ENCODE data around the gene OR2G2. TPM values are rescaled to one million over a fixed set of nuclear protein-coding genes. Genes with fewer than 3 reads are reported as not detected.

Gene OR2G2
- polyA plus RNA-seq (2014; cell fraction: cytosol; rRNA removed), result not detected in 2 replicates
- polyA plus RNA-seq (2014; cell fraction: nucleus; rRNA removed), result not detected in 2 replicates

DNA sequence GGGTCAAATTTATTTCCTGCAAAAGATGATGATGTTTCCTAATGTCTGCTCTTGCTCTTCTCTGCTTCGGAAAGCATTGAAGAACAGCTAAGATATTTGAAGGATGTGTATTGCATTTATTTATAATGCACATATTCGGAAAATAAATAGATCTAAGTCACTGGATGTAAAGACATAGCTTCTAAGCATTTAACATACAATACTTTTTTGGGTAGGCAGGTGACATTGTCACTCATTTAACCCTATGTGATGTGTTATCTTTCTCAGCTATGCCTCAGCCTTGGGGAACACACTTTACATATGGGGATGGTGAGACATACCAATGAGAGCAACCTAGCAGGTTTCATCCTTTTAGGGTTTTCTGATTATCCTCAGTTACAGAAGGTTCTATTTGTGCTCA lies at the start of gene OR2G2:
TSS of gene OR2G2 (plus strand) at position 301 of the 400 bp plus-strand sequence. CDS start at position 301, 0 bp downstream.
- DNase-seq (ENCODE audit: low spot score), result no peak

- DNase-seq (ENCODE audit: low spot score), result no peak
Measured at GRCh38 chr1:247538561-247538960, 49.6 kb upstream of the OR2G2 start.

GRCh38 chr1:247539215-247539614 lies 48.9 kb upstream of the OR2G2 start:
- no peak for DNase-seq (ENCODE audit: low spot score)

DNA sequence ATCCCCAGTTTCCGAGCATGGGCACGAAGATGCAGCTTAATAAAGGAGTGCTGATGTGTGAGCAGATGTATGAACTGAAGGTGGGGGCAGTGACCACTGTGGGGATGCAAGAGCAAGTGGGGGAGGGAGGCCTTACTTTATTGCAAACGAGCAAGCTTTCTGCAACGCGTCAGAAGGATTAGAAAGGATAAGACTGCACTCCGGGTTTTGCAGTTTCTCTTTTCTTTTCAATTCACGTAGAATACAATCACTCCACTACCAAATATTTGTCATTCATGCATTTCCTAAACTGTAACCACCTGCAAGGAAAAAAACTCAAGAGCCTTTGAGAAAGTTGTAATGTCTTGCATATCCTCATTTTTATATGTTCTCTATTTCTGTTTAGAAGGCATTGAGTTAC lies 47.6 kb upstream of the OR2G2 start:
- no peak for DNase-seq (ENCODE audit: low spot score)

DNA sequence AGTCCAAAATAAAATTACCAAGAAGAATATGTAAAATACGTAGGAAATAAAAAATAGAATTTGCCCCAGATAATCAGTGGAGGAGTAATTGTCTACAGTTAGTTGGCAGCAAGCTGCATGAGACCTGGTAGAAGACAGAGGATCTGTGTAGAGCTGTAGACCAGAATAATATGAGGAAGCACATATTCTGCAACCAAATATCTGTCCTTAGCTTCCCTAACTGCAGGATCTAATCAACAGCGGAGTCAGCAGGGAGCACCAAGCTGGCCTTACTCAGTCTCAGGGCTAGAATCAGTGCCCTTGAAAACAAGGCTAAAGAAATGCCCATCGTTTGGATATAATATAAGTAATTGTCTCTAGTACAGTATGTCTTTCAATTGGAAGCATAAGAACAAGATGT lies 45.3 kb upstream of the OR2G2 start:
- no peak for DNase-seq (ENCODE audit: low spot score)

GRCh38 chr1:247548092-247548491 lies 40.1 kb upstream of the OR2G2 start:
- no peak for DNase-seq (ENCODE audit: low spot score)

- no peak for DNase-seq (ENCODE audit: low spot score)
Measured at GRCh38 chr1:247548769-247549182, 39.4 kb upstream of the OR2G2 start, which contains the start of gene GCSAML. Gene GCSAML (plus strand): TSS chr1:247549134. CDS start chr1:247549192, 58 bp downstream.

DNA sequence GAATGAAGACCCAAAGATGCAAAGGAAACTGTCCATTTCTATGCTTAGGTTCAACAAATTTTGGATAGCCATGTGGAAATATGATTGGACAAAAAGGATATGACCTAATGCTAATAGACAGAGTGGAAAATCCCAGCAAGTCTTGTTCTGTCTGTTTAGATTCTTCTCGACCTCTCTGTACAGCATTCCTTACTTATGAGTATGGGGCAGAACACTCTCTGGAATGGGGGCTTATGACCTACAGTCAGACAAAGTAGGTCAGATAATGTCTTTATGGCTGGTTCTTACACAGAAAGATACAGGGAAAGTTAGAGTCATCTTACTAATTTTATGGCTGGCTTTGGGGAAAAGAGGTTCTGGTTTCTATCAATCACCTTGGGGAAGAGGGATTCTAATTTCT lies 36.4 kb upstream of the OR2G2 start:
- DNase-seq (ENCODE audit: low spot score), result no peak

GRCh38 chr1:247552231-247552630 lies 35.9 kb upstream of the OR2G2 start:
- no peak for DNase-seq (ENCODE audit: low spot score)

- no peak for DNase-seq (ENCODE audit: low spot score)
Measured at GRCh38 chr1:247557926-247558674, 30.1 kb upstream of the OR2G2 start.

DNA sequence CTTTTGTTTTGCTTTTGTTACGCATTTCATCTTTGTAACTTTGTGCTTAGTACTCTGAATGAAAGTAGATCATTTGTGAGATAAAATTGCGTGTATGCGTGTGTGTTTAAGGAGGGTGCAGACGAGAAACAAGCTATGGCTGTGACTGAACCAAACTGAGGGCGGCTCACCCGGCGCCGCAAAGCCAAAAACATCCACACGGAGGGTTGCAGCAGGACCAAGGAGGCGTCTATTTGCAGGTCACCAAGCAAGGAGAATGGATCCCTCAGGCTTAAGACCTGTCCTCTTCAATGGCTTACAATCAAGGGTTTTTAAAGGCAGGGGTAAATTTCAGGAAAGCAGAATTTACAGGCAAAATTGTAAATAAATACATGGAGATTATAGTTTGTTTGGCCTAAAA lies 26.4 kb upstream of the OR2G2 start:
- DNase-seq (ENCODE audit: low spot score), result no peak

GRCh38 chr1:247562198-247562597 lies 26.0 kb upstream of the OR2G2 start:
- no peak for DNase-seq (ENCODE audit: low spot score)

DNA sequence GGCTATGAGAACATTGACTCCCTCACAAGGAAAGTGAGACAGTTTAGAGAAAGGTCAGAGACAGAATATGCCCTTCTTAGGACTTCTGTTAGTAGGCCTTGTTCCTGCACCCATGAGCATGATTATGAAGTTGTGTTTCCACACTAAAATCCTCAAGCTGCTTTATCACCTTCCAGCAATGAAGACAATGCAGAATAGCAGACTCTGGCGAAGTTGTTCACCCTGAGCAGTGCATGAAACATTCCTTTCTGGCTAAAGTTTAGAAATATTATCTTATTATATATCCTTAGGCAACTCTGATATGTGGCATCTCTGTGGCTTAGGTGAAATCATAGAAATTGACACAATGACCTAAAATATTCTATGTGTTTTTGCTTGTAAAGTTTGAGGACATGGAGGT lies 13.9 kb upstream of the OR2G2 start:
- no peak for DNase-seq (ENCODE audit: low spot score)

DNA sequence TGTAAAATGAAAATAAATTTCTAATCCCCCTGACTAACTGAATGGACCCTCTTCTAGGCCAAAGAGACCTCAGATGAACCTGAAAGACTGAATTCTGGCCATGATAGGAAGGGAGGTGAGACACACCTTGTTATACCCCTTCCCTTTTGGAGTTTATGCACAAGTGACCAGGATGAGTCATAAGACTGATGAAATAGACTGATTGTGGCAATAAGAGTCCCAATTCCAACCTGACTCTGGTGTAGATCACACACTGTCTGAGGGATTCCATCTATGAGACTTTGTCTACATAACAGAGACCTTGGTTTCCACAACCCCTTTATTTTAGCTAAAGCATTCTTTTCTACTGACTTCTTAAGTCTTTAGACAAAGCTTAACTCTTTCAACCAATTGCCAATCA lies 13.5 kb upstream of the OR2G2 start:
- no peak for DNase-seq (ENCODE audit: low spot score)

DNA sequence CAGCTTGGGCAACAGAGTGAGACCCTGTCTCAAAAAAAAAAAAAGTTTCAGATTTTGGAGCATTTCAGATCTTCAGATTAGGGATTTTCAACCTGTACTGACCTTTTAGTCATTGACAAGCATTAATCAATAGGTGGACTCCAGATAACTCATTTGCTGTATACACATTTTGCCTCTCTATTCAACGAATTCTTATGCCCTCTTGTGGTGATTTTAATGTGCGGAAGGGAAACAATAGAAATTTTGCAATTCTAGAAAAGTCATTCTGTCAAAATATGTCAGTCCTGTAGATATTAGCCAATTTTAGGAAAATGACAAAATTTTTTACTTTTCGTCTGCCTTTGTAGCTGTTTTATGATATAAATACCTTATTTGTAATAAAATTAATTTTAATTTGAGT lies 11.6 kb upstream of the OR2G2 start:
- no peak for DNase-seq (ENCODE audit: low spot score)

GRCh38 chr1:247578946-247579460 lies 9.2 kb upstream of the OR2G2 start:
- no peak for DNase-seq (ENCODE audit: low spot score)

GRCh38 chr1:247605286-247605685 lies 17.1 kb downstream of the OR2G2 start, which contains the start of gene OR2G3:
Gene OR2G3 (plus strand): TSS chr1:247605586. CDS start chr1:247605586, 0 bp downstream.
- no peak for DNase-seq (ENCODE audit: low spot score)

DNA sequence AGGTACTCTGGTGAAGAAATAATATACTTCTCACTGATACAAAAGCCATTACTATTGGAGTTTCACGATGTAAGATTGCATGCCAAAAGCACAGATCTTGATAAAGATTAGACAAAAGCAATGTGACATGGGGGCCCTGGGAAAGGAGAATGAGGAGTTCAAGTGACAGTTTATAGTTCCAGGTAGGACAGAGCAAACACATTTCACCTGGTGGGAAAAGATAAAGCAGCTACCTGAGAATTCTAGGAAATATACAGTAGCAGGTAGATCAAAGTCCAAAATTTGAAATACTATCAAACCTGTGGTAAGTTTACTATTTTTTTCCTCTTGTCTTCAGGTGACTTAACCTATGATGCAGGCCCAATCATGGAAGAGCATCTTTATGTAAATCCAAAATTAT lies 25.2 kb downstream of the OR2G2 start:
- no peak for DNase-seq (ENCODE audit: low spot score)

DNA sequence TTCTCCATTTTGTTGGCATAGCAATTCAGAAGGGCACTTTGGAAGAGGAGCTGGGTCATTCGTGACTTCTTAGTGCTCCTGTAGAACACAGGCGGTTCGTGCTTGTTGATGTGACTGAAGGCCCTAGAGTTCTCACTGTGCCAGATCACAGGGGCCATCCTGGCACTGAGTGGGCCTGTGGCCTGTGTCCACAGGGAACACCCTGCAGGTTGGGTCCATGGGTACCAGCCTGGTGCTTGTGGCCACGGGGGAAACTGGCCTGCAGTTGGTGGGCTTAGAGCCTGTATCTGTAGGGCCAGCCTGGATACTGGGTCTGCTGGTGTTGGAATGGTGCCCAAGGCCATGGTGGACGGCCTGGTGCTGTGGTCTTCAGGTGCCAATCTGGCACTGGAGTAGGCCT lies 26.5 kb downstream of the OR2G2 start:
- DNase-seq (ENCODE audit: low spot score), result no peak

GRCh38 chr1:247627951-247628350 lies 39.8 kb downstream of the OR2G2 start:
- no peak for DNase-seq (ENCODE audit: low spot score)

DNA sequence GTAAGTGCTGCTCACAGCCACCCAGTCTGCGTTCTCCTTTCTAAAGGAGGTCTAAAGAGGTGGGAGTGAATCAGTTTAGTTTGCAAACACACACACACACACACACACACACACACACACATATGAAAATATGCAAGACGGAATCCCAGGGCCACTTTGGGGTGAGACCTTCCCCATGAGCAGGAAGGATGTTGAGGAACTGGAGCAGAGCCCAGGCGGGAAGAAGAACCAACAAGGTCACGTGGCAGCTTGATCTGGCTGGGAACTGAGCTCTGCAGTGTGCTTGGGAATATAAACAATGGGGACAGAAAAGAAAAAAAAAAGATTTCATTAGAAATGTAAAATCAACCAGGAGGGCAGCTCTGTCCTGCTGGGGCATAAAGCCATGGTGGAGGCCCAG lies 49.9 kb downstream of the OR2G2 start:
- DNase-seq (ENCODE audit: low spot score), result no peak

DNA sequence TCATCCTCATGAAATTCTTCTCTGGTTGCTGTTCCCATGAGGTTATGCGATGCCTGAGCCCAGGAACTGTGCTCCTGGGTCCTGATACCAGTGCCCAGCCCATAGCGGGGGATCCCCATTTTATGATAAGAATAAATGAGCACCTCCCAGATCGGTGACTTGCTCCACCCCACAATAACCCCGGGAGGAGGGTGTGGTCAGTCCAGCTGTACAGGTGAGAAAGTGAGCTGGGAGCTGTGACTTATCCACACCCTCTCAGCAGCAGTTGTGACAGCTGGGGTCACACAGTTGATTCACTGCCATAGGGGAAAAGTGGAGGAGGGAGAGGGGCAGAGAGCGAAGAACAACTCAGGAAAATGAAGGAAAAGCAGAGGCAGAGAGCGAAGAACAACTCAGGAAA lies 50.6 kb downstream of the OR2G2 start:
- no peak for DNase-seq (ENCODE audit: low spot score)
